ENCODE results near the gene ANO6.

Gene ANO6

DNA sequence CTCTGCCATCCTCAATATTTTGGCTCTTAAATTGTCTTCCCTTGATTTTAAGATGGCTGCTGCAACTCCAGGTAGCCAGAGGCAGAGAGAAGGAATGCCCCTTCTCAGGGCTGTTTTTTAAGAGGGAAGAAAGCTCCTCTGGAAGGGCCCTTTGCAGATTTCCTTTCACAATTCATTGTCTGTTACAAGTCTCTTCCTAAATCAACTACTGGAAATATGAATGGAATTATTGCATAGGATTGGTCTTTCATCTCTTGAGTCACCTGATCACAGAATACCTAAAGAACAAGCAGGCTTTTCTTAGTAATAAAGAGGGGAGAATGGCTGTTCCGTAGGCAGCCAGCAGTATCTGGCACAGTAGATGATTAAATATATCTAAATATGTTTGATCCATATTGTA is 118.5 kb downstream of the ANO6 start:
- no peaks in the 10 kb centered on the region for H3K9me3 ChIP-seq (ENCODE audit: control insufficient read depth in 5 of 5, low read length in 5 of 5)
- H3K4me3 ChIP-seq (ENCODE audit: low read depth in 1 of 5, low read length in 5 of 5), result no peak overlapping the region
- H3K4me1 ChIP-seq (ENCODE audit: control insufficient read depth in 5 of 5, insufficient read depth in 5 of 5, low read length in 5 of 5), result peaks cover 0 to 9% (median 2%) of the 10 kb centered on the region in 5 donors
- no peaks in the 10 kb centered on the region for H3K27me3 ChIP-seq (ENCODE audit: control insufficient read depth in 5 of 5, insufficient read depth in 4 of 5, low read length in 5 of 5)
- H3K9ac ChIP-seq (ENCODE audit: low read length in 5 of 5), result no peak overlapping the region
- peaks cover 6 to 25% (median 15%) of the 10 kb centered on the region in 5 donors for H3K36me3 ChIP-seq (ENCODE audit: control insufficient read depth in 5 of 5, insufficient read depth in 5 of 5, low read length in 5 of 5)
- H3K27ac ChIP-seq (ENCODE audit: low read depth, low read length), result no peak overlapping the region

GRCh38 chr12:45336331-45336730 is 120.4 kb downstream of the ANO6 start:
- Histone ChIP-seq H3K4me1 (ENCODE audit: control insufficient read depth in 5 of 5, insufficient read depth in 5 of 5, low read length in 5 of 5) (peaks cover 0 to 8% (median 2%) of the 10 kb centered on the region in 5 donors), H3K9me3 (ENCODE audit: control insufficient read depth in 5 of 5, low read length in 5 of 5) (no peaks in the 10 kb centered on the region), H3K9ac (ENCODE audit: low read length in 5 of 5) (no peak overlapping the region), H3K4me3 (ENCODE audit: low read depth in 1 of 5, low read length in 5 of 5) (no peak overlapping the region), H3K27me3 (ENCODE audit: control insufficient read depth in 5 of 5, insufficient read depth in 4 of 5, low read length in 5 of 5) (no peaks in the 10 kb centered on the region), H3K27ac (ENCODE audit: low read depth, low read length) (no peak overlapping the region), H3K36me3 (ENCODE audit: control insufficient read depth in 5 of 5, insufficient read depth in 5 of 5, low read length in 5 of 5) (peaks cover 6 to 25% (median 15%) of the 10 kb centered on the region in 5 donors)

- Histone ChIP-seq H3K27ac (ENCODE audit: low read depth, low read length) (no peak overlapping the region), H3K27me3 (ENCODE audit: control insufficient read depth in 5 of 5, insufficient read depth in 4 of 5, low read length in 5 of 5) (no peaks in the 10 kb centered on the region), H3K36me3 (ENCODE audit: control insufficient read depth in 5 of 5, insufficient read depth in 5 of 5, low read length in 5 of 5) (peaks cover 3 to 19% (median 12%) of the 10 kb centered on the region in 5 donors), H3K4me3 (ENCODE audit: low read depth in 1 of 5, low read length in 5 of 5) (no peak overlapping the region), H3K9ac (ENCODE audit: low read length in 5 of 5) (no peak overlapping the region), H3K4me1 (ENCODE audit: control insufficient read depth in 5 of 5, insufficient read depth in 5 of 5, low read length in 5 of 5) (peaks cover 0 to 8% (median 0%) of the 10 kb centered on the region in 5 donors), H3K9me3 (ENCODE audit: control insufficient read depth in 5 of 5, low read length in 5 of 5) (no peaks in the 10 kb centered on the region)
Observed at GRCh38 chr12:45336762-45337596, 121.1 kb downstream of the ANO6 start.

DNA sequence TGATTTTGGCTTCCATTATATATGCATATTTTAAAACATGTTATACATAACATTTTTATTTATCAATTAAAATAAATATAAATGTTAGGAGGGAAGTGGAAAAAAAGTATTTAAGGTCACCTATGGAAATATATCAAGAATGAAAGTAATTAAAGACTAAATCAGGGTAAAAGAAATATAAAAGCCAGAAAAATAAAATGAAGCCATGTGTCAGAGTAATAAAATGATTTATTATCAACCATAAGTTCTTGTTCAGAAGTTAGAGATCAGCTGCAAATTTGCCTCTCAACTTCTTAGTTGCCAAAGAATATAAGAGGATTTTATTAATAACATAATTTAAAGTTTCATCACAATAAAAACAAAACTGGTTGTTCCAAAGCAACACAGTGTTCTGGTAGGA is 121.9 kb downstream of the ANO6 start:
- H3K9me3 ChIP-seq (ENCODE audit: control insufficient read depth in 5 of 5, low read length in 5 of 5), result no peaks in the 10 kb centered on the region
- H3K27me3 ChIP-seq (ENCODE audit: control insufficient read depth in 5 of 5, insufficient read depth in 4 of 5, low read length in 5 of 5), result no peaks in the 10 kb centered on the region
- peaks cover 0 to 15% (median 7%) of the 10 kb centered on the region in 5 donors for H3K36me3 ChIP-seq (ENCODE audit: control insufficient read depth in 5 of 5, insufficient read depth in 5 of 5, low read length in 5 of 5)
- peaks cover 0 to 8% (median 0%) of the 10 kb centered on the region in 5 donors for H3K4me1 ChIP-seq (ENCODE audit: control insufficient read depth in 5 of 5, insufficient read depth in 5 of 5, low read length in 5 of 5)
- no peak overlapping the region for H3K9ac ChIP-seq (ENCODE audit: low read length in 5 of 5)
- no peak overlapping the region for H3K4me3 ChIP-seq (ENCODE audit: low read depth in 1 of 5, low read length in 5 of 5)
- no peak overlapping the region for H3K27ac ChIP-seq (ENCODE audit: low read depth, low read length)

GRCh38 chr12:45338272-45338671 is 122.4 kb downstream of the ANO6 start:
- Histone ChIP-seq H3K4me3 (ENCODE audit: low read depth in 1 of 5, low read length in 5 of 5) (no peak overlapping the region), H3K27ac (ENCODE audit: low read depth, low read length) (peak overlapping the region; percentile 31), H3K4me1 (ENCODE audit: control insufficient read depth in 5 of 5, insufficient read depth in 5 of 5, low read length in 5 of 5) (peaks cover 0 to 8% (median 2%) of the 10 kb centered on the region in 5 donors), H3K27me3 (ENCODE audit: control insufficient read depth in 5 of 5, insufficient read depth in 4 of 5, low read length in 5 of 5) (no peaks in the 10 kb centered on the region), H3K9me3 (ENCODE audit: control insufficient read depth in 5 of 5, low read length in 5 of 5) (no peaks in the 10 kb centered on the region), H3K9ac (ENCODE audit: low read length in 5 of 5) (no peak overlapping the region), H3K36me3 (ENCODE audit: control insufficient read depth in 5 of 5, insufficient read depth in 5 of 5, low read length in 5 of 5) (peaks cover 0 to 15% (median 7%) of the 10 kb centered on the region in 5 donors)

DNA sequence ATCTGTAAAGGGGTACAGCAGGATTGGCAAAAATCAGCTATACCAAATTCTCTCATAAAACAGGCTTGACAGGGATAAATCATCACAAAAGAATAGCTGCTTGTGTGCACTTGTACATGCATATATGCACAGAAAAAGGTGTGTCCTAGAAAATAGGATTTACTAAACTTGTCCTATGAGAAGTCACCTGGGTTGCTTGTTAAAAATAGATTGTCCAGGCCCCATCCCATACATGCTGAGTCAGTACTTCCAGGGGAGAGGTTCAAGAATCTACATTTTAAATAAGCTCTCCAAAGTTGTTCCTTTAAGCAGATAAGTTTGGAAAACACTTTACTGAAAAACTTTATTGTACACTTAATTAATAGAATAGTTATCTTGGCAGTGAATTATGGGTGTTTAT is 123.1 kb downstream of the ANO6 start:
- Histone ChIP-seq H3K9me3 (ENCODE audit: control insufficient read depth in 5 of 5, low read length in 5 of 5) (no peaks in the 10 kb centered on the region), H3K27ac (ENCODE audit: low read depth, low read length) (no peak overlapping the region), H3K9ac (ENCODE audit: low read length in 5 of 5) (no peak overlapping the region), H3K36me3 (ENCODE audit: control insufficient read depth in 5 of 5, insufficient read depth in 5 of 5, low read length in 5 of 5) (peaks cover 0 to 16% (median 7%) of the 10 kb centered on the region in 5 donors), H3K4me1 (ENCODE audit: control insufficient read depth in 5 of 5, insufficient read depth in 5 of 5, low read length in 5 of 5) (peaks cover 0 to 8% (median 5%) of the 10 kb centered on the region in 5 donors), H3K4me3 (ENCODE audit: low read depth in 1 of 5, low read length in 5 of 5) (no peak overlapping the region), H3K27me3 (ENCODE audit: control insufficient read depth in 5 of 5, insufficient read depth in 4 of 5, low read length in 5 of 5) (no peaks in the 10 kb centered on the region)

DNA sequence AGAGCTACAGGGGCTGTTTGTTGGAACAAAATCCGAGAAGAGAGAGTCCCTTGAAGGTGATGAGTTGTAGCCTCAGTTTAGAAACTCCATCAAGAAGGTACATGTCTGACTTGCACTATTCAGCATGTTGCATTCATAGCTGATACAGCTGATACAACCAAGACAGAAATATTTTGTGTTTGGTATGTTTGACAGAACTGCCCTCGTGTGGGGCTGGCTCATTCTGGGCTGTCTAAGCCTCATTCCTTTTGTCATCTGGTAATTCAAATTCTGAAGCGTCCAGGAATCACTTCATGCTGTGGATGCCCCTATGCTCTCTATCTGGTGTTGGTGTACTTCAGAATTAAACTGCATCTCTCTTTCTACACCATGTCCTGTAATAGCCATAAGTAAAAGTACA is 126.3 kb downstream of the ANO6 start:
- no peak overlapping the region for H3K4me3 ChIP-seq (ENCODE audit: low read depth in 1 of 5, low read length in 5 of 5)
- no peaks in the 10 kb centered on the region for H3K9me3 ChIP-seq (ENCODE audit: control insufficient read depth in 5 of 5, low read length in 5 of 5)
- peaks cover 0 to 22% (median 4%) of the 10 kb centered on the region in 5 donors for H3K36me3 ChIP-seq (ENCODE audit: control insufficient read depth in 5 of 5, insufficient read depth in 5 of 5, low read length in 5 of 5)
- H3K9ac ChIP-seq (ENCODE audit: low read length in 5 of 5), result no peak overlapping the region
- H3K27ac ChIP-seq (ENCODE audit: low read depth, low read length), result no peak overlapping the region
- H3K4me1 ChIP-seq (ENCODE audit: control insufficient read depth in 5 of 5, insufficient read depth in 5 of 5, low read length in 5 of 5), result peaks cover 0 to 8% (median 5%) of the 10 kb centered on the region in 5 donors
- H3K27me3 ChIP-seq (ENCODE audit: control insufficient read depth in 5 of 5, insufficient read depth in 4 of 5, low read length in 5 of 5), result no peaks in the 10 kb centered on the region

DNA sequence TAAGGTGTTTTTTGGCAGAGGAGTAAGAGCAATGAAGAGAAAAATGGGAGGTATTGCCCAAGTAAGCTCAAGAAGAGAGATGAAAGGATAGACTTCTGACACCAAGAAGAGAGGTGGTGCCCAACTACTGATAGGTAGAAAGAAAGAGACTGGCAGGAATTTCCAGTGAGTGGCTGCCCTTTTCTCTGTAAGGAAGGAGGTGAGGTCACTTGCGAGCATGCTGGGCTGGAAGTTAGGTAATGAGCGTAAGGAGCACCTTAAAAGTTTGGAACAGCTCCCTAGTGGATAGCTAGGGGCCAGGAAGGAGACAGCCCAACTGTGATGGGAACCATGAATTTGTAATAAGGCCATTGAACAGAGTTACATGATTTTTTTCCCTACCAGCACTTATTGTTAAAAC is 127.0 kb downstream of the ANO6 start:
- H3K36me3 ChIP-seq (ENCODE audit: control insufficient read depth in 5 of 5, insufficient read depth in 5 of 5, low read length in 5 of 5), result peaks cover under 1 to 21% (median 3%) of the 10 kb centered on the region in 5 donors

DNA sequence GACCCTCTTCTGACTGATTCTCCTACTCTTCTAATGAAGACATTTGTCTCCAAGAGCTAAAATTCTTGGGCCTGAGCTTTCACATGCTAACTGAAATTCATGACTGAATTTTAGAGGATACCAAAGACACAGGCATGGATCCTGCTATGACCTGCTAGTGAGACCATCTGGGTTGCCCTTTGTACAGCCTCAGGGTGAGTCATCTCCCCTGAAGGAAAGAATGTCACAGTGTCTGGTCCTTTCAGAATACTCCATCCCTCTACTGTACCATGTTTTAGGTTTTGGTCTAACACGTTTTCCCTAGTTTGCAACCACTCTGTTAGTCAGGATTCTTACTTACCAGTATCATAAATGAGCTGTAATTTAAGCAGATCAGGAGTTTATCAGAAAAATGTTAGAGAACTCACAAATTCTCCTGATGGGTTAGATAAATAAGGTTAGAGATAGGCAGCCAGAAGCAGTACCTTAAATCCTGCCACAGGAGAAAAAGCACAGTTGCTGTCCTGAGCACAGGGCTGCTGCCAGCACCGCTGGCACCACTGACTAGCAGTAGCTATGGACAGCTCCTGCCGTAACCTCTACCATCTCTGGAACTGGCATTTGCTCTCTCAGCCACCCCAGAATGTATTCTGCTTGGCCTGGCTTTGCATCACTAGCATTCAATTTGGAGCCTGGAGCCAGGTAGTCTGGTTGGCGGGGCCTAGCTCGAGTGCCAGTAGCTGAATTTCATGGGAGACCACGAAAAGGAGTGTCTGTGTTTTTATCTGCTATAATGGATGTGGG is 127.6 kb downstream of the ANO6 start:
- peak overlapping the region; percentile 8 for H3K27ac ChIP-seq (ENCODE audit: low read depth, low read length)
- H3K36me3 ChIP-seq (ENCODE audit: control insufficient read depth in 5 of 5, insufficient read depth in 5 of 5, low read length in 5 of 5), result peaks cover 7 to 27% (median 10%) of the 10 kb centered on the region in 5 donors
- H3K4me3 ChIP-seq (ENCODE audit: low read depth in 1 of 5, low read length in 5 of 5), result no peak overlapping the region
- no peaks in the 10 kb centered on the region for H3K27me3 ChIP-seq (ENCODE audit: control insufficient read depth in 5 of 5, insufficient read depth in 4 of 5, low read length in 5 of 5)
- H3K9me3 ChIP-seq (ENCODE audit: control insufficient read depth in 5 of 5, low read length in 5 of 5), result no peaks in the 10 kb centered on the region
- H3K9ac ChIP-seq (ENCODE audit: low read length in 5 of 5), result no peak overlapping the region
- H3K4me1 ChIP-seq (ENCODE audit: control insufficient read depth in 5 of 5, insufficient read depth in 5 of 5, low read length in 5 of 5), result peaks cover 0 to 7% (median 4%) of the 10 kb centered on the region in 5 donors

More for the DNA sequence above, 127.0 kb downstream of the ANO6 start:
- Histone ChIP-seq H3K27ac (ENCODE audit: low read depth, low read length) (no peak overlapping the region), H3K4me1 (ENCODE audit: control insufficient read depth in 5 of 5, insufficient read depth in 5 of 5, low read length in 5 of 5) (peaks cover 0 to 8% (median 5%) of the 10 kb centered on the region in 5 donors), H3K4me3 (ENCODE audit: low read depth in 1 of 5, low read length in 5 of 5) (no peak overlapping the region), H3K27me3 (ENCODE audit: control insufficient read depth in 5 of 5, insufficient read depth in 4 of 5, low read length in 5 of 5) (no peaks in the 10 kb centered on the region), H3K9ac (ENCODE audit: low read length in 5 of 5) (no peak overlapping the region), H3K9me3 (ENCODE audit: control insufficient read depth in 5 of 5, low read length in 5 of 5) (no peaks in the 10 kb centered on the region)

- H3K27me3 ChIP-seq (ENCODE audit: control insufficient read depth in 5 of 5, insufficient read depth in 4 of 5, low read length in 5 of 5), result no peaks in the 10 kb centered on the region
- peaks cover 14 to 53% (median 39%) of the 10 kb centered on the region in 5 donors for H3K36me3 ChIP-seq (ENCODE audit: control insufficient read depth in 5 of 5, insufficient read depth in 5 of 5, low read length in 5 of 5)
- no peaks in the 10 kb centered on the region for H3K9me3 ChIP-seq (ENCODE audit: control insufficient read depth in 5 of 5, low read length in 5 of 5)
- H3K9ac ChIP-seq (ENCODE audit: low read length in 5 of 5), result no peak overlapping the region
- no peak overlapping the region for H3K4me3 ChIP-seq (ENCODE audit: low read depth in 1 of 5, low read length in 5 of 5)
- H3K27ac ChIP-seq (ENCODE audit: low read depth, low read length), result peak overlapping the region; percentile 27
- peaks cover 0 to 14% (median 5%) of the 10 kb centered on the region in 5 donors for H3K4me1 ChIP-seq (ENCODE audit: control insufficient read depth in 5 of 5, insufficient read depth in 5 of 5, low read length in 5 of 5)
Observed at GRCh38 chr12:45348311-45348710, 132.4 kb downstream of the ANO6 start.

All from subcutaneous abdominal adipose tissue (tissue), 5 donors.